ENCODE results near the gene HYDIN.
A peak's percentile ranks its signal among the peaks of the same experiment; 100 is the strongest.
"Not testable (repeated sequence)": the region's sequence is repeated elsewhere in the genome, so short reads cannot be mapped to it uniquely, and the experiment has no call there.

The HYDIN gene

DNA sequence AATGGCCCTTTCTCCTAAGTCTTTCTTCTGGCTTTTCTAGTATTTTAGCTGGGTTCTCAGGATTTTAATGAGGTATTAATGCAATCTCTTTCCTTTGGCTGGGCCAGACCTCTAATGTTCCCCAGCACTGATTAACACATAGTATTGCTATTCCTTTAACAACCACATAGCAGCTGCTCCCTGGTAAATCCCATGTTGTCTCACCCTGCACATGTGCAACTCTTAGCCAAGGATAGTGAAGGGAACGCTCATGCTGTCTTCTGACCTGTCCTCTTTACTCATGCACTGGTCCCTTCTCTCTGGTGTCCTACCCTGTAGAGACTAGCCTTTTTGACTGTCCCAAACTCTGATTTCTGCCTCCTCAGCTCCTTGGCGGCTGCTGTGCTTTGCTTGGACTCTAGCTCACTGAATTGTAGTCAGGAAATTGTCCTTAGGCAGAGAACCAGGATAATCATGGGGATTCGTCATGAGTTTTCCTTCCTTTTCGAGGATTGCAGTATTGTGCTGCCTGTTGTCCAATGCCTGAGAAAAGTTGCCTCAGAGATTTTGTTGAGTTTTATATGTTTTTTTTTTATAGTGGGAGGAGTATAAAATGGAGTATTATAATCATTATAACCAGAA is 406.9 kb downstream of the HYDIN start:
- not testable (repeated sequence) for DNase-seq (ENCODE audit: low read depth)

DNA sequence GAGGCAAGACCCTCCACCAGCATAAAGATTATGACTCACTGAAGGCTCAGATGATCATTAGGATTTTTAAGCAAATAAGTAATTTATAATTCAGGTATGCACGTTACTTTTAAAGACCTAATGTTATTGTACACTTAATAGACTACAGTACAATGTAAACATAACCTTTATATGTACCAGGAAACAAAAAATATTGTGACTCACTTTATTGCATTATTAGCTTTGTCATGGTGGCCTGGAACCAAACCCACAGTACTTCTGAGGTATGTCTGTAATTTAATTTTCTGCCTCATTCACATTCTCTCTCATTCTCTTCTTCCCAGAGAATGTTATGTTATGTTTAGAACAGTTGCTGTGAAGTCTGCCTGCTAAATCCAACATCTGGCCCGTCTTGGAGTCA is 407.8 kb downstream of the HYDIN start:
- not testable (repeated sequence) for DNase-seq (ENCODE audit: low read depth)

DNA sequence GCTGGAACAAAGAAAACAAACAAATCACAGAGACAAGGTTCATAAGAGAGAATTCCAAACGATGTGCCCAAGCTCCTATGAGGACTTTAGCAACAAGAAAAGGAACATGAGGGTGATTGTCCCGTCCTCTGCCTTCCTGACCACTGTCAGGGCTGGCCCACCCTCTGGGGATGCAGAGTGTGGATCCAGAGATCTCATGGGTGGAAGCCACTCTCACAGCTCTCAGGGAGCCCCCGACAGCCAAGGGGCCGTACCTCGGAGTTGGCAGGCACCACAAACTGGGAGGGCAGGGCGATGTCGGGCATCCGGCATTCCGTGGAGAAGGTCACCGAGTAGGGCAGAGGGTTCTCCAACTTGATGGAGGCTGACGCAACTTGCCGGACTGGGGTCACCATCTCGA is 412.4 kb downstream of the HYDIN start:
- not testable (repeated sequence) for DNase-seq (ENCODE audit: low read depth)

DNA sequence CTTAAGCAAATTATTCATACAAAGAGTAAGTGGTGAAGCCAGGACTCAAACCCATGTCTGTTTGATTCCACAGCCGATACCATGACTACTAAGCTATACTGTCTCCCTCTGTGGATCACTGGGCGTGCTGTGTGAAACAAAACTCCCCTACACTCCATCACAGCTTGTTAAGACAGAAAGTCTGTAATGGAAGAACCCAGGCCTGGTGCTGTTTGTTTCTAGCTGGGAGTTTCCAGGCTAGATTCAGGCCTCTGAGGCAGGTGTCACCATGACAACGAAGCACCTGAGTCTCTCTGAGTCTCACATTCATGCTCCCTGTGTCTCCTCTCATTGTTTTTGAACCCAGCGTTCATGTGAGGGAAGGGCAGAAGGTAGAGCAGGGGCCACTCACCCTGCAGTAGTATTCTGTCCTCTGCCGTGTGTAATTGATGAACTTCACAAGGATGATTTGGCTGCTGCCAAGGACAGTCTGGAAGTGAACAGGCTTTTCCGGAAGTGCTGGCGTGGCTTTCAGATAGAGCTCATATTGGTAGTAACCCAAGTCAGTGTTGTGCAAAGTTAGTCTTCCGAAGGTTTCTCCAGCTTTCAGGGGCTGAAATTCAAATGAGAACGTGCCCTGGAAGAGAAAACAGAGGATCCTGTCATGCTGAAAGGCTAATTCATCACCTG is 421.0 kb downstream of the HYDIN start:
- no peak for DNase-seq (ENCODE audit: low read depth)

DNA sequence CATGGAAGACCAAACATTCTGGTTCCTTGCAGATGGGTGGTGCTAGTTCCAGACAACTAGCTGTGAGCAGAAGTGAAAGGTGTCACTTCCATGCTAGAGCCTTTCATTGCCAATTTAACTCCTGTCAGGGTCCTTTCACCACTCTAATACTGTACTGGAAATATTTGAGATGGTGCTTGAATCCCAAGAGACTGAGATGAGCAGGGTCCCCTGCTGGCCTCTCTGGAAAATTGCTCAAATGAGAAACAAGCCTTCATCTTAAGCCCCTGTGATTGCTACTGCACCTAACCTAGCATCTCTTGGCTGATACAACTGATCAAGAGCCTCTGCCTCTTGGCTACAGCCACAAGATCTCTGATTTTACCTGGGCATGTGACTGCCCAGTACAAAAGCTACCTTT is 422.2 kb downstream of the HYDIN start:
- no peak for DNase-seq (ENCODE audit: low read depth)

DNA sequence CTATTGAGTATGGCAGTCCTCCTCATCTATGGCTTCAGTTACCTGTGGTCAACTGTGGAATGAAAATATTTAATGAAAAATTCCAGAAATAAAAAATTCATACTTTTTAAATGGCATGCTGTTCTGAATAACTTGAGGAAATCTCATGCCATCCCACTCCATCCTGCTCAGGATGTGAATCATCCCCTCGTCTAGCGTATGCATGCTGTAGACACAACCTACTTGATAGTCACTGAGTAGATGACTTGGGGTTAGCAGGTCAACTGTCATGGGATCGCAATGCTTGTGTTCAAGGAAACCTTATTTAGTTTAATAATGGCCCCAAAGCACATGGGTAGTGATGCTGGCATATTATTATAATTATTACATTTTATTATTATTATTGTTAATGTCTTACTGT is 424.7 kb downstream of the HYDIN start:
- DNase-seq (ENCODE audit: low read depth): no peak

DNA sequence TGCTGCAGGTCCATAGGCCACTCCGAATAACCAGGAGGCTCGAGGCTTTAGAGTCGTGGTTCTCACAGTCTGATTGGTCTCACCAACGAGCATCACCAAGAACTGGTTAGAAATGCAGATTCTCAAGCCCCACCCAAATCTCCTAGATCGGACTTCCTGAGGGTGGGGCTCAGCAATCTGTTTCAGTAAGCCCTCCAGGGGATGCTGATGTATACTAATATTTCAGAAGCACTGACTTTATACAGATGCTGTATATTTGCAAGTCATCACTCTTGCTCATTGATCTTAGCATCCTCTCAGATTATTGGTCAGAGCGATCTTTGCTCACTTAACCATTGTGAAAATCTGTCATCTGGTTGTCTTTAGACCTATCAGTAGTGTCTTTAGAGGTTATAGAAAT is 425.1 kb downstream of the HYDIN start:
- DNase-seq (ENCODE audit: low read depth): no peak

DNA sequence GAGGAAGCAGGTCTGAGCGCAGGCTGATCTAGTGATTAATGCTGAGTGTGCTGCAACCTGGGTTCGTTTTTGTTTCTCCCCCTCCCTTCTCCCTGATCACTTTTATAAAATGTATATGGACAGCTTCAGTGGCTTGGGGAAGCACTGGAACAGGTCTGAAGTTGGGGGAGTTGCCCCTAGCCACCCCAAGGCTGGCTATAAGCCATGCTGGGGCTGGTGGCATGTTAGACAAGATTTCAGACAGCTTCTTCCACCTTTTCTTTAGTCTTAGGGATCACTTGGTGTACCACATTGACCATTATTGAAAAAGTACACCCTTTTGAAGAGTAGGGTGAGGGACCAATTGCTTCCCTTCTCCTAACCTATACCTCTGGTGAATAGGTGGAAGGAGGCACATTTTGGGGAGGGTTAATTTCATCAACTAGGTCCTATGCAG is 425.8 kb downstream of the HYDIN start:
- DNase-seq (ENCODE audit: low read depth): no peak

DNA sequence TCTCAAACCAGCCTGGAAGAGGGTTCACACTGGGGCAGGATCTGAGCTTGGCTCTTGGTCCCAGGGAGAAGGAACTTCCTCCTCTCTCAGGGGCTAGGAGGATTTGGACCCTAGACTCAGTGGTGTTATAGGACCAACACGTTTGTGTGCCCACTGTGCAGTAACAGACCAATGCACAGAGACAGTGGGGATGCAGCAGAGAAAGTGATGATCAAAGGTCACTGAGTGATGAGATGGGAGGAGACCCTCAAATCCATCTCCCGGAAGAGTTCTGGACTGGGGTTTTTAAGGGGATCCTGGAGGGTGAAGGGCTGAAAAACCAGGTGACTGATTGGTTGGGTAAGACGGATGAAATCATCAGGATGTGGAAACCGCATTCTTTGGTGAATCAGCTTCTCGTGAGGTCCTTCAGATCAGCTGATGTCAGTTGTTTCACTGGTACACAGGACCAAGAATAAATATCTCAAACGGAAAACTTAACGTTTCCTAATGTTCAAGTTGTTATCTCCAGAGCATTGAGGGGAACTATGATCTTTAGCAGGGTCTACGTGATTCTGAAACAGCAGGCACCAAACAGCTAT is 426.3 kb downstream of the HYDIN start:
- no peak for DNase-seq (ENCODE audit: low read depth)

DNA sequence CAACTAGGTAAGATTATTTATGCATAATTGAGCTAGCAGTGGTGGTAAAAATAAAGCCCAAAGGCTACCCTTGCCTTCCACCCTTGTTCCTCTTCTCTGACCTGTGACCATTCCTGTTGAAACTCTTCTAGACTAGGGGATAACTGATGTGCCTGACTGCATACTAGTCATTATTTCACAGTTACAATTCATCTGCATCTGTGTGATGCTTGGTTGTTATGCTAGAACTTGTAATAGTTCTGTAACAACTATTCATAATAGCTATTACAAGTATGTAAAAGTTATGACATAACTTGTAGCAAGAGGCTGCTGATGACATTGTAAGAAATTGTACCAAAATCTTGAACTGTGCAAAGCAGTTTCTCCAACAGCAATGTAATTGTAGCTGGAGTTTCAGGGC is 427.2 kb downstream of the HYDIN start:
- no peak for DNase-seq (ENCODE audit: low read depth)

DNA sequence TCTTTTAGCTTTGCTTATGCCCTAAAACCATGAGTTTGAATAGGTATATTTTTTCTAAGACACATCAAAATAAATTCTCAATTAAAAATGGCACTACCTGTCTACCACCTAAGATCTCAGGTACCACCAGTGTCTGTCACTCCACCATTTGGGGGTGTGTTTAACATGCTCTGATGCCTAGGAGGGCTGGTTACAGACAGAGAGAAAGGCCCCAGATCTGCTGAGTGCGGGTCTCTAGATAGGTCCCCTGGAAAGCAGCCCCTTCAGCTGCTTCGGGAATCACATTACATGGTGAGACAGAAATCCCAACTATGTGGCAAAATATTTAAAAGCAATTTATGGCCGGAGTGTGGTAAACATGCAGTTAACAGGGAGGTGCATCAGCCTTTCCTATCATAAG is 428.9 kb downstream of the HYDIN start:
- no peak for DNase-seq (ENCODE audit: low read depth)

DNA sequence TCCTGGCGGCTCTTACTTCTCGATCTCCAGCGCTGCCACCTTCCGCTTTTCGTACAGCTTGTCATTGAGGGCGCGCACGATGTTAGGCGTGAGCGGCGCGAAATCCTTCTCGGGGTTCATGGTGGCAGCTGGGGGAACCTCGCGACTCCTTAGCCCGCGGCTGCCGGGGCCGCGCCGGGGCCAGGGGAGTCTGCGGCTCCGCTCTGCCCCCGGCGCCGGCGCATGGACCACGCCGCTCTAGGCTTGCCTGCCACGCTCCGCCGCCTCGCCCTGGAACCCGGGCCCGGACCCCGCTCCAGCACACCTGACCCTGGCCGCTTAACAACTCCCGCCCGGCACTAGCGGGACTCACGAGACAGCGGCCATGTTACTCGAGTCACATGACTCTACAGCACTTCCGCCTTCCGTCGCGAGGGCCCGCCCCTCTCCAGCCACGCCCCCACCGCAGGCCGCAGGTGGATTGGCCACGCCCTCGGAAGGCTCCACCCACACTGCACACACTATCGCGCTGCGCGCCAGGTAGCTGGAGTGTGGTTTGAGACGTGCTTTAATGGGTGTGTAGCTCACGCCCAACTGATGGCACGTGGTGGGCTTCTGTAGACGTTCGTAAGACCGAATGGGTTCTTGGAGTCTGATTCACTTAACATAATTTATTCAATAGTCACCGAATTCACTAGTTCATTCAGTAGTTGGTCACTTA is 429.6 kb downstream of the HYDIN start, which contains the start of gene VAC14:
Gene VAC14 (minus strand): TSS at position 378 of the 700 bp plus-strand sequence. CDS start 258 bp downstream, at position 120.
- peak; percentile 96 for DNase-seq (ENCODE audit: low read depth)

DNA sequence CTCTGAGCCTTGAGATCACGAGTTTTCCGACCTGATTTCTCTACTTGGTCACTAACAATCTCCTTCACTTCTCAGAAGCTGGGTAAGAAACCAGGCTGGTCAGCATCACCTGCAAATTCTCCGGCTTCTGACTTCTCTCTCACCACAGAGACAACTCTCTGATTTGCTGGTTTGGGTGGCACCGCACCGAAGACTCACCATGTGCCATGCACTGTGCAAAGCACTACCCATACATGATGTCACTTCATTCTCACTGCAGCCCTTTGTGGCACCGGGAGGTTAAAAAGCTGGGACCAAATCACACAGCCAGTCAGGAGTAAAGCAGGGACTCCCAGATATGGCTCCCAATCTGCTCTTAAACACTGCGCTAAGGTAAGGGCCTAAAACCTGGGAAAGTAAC is 430.2 kb downstream of the HYDIN start:
- DNase-seq (ENCODE audit: low read depth): no peak

DNA sequence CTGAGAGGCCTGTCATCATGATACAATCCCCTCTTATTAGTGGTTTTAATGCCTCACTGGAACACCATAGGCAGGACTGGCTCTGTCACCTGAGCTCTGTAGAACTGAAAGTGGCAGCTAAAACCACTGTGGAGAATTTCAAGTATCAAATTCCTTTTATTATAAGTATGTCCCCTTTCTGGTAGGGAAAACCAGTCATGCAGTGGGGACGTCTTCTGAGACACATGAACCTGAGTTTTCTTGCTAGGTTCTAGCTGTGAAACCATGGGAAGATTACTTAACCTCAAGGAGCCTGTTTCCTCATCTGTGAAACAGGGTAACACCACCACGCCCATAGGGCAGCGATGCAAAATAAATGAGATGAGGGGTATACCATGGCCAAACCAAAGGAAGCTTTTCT is 434.2 kb downstream of the HYDIN start:
- DNase-seq (ENCODE audit: low read depth): no peak

DNA sequence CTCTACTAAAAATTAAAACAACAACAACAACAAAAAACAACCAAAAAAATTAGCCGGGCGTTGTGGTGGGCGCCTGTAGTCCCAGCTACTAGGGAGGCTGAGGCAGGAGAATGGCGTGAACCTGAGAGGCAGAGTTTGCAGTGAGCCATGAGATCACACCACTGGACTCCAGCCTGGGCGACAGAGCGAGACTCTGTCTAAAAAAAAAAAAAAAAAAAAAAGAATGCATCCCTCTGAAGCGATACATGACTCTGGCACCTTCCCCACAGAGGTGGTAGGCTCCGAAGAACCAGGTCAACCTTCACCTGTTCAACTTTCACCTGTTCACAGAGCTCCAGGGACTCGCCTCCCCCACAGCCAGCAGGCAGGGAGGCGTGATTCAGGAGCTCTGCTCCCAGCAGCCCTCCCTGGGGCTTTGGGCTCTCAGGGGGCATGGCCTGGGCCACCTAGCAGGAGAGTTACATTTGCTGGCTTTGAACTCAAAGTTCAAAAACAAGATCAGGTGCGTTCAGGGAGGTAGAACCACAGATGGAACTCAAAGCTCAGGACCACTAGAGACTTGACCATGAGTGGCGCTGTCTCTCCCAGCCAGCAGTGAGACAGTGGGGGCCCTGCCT is 435.1 kb downstream of the HYDIN start:
- no peak for DNase-seq (ENCODE audit: low read depth)

DNA sequence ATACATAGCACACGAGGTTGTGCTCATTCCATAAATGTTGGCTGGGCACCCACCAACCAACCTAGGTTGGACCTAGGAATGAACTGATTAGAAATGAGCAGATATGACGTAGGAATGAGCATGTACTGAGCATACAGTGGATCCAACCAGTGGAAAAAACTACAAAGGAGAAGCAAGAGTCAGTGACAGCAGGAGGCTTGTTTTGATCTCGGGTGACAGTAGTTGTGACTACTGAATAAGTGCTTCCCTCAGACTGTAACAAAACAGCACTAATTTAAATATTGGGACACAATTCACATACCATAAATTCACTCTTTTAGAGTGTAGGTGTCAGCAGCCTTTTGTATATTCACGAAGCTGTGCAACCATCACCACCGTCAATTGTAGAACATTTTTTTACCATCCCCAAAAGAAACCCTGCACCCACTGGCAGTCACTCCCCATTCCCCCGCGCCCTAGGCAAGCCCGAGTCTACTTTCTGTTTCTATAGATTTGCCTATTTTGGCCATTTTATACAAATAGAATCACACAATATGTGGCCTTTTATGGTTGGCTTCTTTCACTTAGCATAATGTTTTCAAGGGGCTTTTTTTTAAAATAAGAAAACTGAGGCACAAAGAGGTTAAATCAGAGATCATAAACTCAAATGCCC is 436.5 kb downstream of the HYDIN start:
- no peak for DNase-seq (ENCODE audit: low read depth)

DNA sequence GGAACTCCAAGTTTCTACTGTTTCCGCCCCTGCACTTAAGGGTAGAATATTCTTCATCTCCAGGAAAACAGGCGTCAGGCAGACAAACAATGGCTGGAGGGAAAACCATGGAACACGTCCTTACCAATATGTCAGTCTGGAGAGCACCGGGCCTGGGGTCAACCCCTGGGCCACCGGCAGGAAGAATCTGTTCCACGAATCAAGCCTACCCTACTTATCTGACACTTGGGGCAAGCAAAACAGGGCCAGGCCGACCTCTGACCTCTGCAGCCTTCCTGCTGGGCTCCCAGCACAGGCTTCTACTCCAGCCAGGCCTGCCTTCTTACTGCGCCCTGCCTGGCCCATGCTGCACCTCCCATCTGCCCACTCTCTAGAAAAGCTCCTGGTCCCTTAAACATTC is 439.7 kb downstream of the HYDIN start:
- no peak for DNase-seq (ENCODE audit: low read depth)

DNA sequence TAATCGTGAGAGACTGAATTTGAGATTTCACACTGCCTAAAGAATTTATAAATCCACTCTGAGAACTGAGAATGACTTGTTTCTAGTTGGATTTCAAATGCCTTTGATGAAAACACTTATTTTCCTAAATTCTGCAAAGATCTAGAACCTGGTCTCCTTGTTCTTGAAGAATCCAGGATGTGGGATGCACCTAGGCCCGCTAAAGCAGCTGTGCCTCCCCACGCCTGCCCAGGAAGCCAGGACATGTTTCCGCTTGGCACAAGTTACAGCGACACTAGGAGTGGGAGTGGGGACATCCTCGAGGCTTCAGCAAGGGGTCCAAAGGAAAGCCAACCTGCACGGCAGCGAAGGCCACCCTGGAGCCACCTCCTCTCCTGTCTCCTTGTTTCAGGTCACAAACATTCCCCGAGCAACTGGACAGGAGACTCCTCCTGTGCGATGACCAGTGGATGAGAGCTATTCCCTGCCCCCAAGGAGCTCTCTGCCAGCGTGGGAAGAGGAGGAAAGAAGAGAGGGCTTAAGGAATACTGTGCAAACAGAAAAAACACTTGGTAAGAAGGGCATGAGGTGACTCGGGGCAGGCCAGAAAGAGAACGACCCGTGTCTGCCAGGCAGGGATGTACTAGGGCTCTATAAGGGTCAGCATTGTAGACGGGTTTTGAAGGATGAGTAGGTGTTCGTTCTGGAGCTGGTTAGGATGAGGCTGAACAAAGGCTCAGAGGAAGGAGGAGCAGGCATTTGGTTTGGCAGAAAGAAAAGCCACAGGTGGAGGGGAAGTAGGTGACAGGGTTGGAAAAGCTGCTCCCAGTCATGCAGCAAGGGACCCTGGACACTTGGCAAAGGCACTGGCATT is 440.7 kb downstream of the HYDIN start:
- DNase-seq (ENCODE audit: low read depth): no peak

DNA sequence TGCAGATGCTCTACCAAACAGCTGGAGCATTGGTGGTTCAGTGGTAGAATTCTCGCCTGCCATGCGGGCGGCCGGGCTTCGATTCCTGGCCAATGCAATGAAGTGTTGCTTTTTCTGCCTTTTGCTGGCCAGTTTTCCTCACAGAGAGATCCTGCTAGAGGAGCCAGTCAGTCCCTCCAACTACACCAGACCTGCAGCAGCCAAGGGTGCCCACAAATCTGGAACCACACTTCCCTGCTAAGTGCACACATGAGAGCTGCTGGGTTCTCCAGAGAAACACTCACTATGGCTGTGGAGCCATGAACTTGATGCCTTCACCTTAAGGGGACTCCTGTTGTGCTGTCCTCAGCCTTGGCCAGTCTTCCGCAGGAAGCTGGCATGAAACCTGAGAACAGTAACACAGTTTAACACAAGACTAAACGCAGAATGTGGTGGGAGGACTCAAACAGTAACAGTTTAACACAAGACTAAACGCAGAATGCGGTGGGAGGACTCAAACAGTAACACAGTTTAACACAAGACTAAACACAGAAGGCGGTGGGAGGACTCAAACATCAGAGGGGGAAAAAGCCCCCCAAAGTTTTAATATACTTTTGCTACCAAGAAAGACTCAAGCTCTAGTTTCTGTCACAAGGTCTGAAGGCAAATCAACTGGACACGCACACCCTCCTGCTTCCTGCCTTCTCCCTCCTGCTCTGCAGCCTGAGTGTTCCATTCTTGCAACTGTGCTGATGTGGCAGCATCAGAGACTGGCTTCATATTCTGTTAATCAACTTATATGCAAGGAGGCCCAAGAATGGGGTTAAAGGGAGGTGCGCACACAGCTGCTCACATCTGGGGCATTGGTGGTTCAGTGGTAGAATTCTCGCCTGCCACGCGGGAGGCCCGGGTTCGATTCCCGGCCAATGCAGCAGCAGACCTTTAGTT is 441.6 kb downstream of the HYDIN start:
- DNase-seq (ENCODE audit: low read depth): no peak

All from activated T-helper 9 cell treated with anti-CD3 and anti-CD28 coated beads, Interleukin-2, amount 50 U/mL, for 16 hours (primary cell).